Bronchial epithelial cell (primary cell): ENCODE data around the gene OPRL1. TPM values are rescaled to one million over a fixed set of nuclear protein-coding genes. Genes with fewer than 3 reads are reported as not detected.

Source experiments
- DNase-seq: peaks from one replicate; pipeline ENCODE4 v3.0.0-alpha.2; 2010; ENCODE audit warnings: low read depth
- FAIRE-seq: peaks from 2 replicates; lab custom pipeline; 2011; peaks lifted over from hg19 to GRCh38; lab: Jason Lieb, UNC
- H3K27me3 ChIP-seq: 2 replicates; pipeline ENCODE4 v1.5.1; 2011; ENCODE audit warnings: low read length; ENCODE audit not compliant: control insufficient read depth, insufficient read depth
- H3K36me3 ChIP-seq: 2 replicates; pipeline ENCODE4 v1.5.1; 2011; ENCODE audit warnings: low read length; ENCODE audit not compliant: control insufficient read depth, insufficient read depth
- H3K4me3 ChIP-seq: 2 replicates; pipeline ENCODE4 v1.5.1; 2011; ENCODE audit warnings: mild to moderate bottlenecking, low read depth, low read length, control low read depth
- total RNA-seq: library from RNA; depleted of rRNA; stranded (reverse); fragments of >200 nt; gene quantifications from 2 replicates; pipeline ENCODE4 v1.2.1, GENCODE V29; 2014
- TF ChIP-seq, protein P1 (sequence below): IDR thresholded peaks from 2 replicates; pipeline ENCODE4 v1.5.1; 2011; ENCODE audit warnings: mild to moderate bottlenecking, moderate library complexity, low read length, control low read depth, inconsistent platforms; ENCODE audit not compliant: insufficient read depth, severe bottlenecking

Gene OPRL1
- total RNA-seq: under 0.01 and 0.13 TPM in 2 replicates

DNA sequence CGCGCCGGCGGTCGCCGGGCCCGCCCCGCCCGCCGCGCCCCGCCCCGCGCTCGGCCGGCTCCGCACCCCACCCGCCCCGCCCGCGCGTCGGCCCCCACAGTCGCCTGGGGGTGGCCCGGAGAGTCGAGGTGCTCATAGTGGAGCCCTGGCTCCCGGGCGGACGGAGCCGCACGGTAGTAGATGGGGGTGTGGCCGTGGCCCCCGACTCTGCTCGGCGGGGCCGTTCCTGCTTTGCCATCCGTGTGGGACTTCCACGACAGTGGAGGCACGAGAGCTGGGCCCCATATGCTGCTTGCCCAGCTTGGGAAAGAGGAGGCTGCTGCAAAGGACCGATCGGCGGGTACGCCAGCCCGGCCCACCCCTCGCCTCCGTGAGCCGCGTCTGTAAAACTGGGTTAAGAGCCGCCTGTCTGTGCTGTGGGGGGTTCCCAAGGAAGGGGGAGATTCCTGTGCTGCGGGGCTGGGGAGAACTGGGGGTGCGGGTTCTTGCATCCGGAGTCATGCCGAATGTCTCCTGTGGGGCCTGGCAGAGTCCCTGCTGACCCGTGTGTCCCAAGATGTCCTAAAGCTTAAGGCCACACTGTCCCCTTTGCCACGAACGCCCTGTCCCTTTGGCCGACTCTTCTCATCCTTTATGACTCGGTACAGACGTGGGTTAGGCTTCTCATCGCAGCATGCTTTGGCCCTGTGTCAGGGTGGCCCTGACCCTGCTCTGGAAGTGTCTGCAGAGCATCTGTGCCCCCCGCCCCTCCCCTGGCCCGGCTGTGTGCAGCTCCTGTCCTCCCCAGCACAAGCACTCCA is at the start of gene OPRL1:
Gene OPRL1, plus strand, starts transcription at position 70 of the 800 bp plus-strand sequence. CDS start 12,639 bp downstream, outside the sequence.
- peaks cover 17% of the 10 kb centered on the region for H3K27me3 ChIP-seq
- FAIRE-seq (no peak), DNase-seq (no peak)
- TF ChIP-seq, protein P1, sequence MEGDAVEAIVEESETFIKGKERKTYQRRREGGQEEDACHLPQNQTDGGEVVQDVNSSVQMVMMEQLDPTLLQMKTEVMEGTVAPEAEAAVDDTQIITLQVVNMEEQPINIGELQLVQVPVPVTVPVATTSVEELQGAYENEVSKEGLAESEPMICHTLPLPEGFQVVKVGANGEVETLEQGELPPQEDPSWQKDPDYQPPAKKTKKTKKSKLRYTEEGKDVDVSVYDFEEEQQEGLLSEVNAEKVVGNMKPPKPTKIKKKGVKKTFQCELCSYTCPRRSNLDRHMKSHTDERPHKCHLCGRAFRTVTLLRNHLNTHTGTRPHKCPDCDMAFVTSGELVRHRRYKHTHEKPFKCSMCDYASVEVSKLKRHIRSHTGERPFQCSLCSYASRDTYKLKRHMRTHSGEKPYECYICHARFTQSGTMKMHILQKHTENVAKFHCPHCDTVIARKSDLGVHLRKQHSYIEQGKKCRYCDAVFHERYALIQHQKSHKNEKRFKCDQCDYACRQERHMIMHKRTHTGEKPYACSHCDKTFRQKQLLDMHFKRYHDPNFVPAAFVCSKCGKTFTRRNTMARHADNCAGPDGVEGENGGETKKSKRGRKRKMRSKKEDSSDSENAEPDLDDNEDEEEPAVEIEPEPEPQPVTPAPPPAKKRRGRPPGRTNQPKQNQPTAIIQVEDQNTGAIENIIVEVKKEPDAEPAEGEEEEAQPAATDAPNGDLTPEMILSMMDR: no peak
- peak within 1 kb of the TSS; percentile 64 for H3K4me3 ChIP-seq
- peaks cover 1% of the 10 kb centered on the region for H3K36me3 ChIP-seq

DNA sequence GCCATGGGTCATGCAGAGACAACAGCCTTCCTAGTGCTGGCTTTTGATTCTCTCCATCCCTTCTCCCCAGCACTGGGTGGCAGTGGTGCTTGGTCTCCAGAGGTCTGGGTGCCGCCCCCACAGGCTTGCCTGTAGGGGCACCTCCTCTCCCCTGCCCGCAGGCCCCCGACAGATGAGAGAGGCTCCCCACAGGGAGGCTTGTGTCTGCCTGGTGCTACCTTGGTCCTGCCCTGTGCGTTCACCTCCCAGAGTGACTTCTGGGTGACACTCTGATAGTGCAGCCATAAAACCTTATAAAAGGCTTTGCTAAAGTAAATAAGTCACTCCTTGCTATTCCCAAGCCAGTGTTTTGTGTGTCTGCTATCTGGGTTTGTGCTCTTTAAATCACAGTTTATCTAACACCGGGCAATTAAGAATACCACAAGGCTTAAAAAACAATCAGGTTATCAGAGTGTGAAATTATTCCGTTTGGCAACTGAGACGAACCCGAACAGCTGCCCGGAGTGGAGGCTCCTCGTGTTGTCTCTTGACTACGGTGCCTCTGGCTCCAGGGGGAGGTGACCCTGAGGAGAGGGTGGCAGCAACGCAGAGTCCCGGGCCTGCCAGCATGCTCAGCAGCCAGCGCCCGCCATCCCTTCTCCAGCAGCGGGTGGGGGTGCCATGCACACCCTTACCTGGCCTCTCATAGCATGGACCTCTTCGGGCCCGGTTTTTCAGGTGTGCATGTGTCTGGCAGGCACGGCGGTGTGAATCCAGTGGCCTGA is 49.3 kb upstream of the OPRL1 start:
- Histone ChIP-seq H3K36me3 (peaks cover 34% of the 10 kb centered on the region), H3K4me3 (no peak overlapping the region), H3K27me3 (no peaks in the 10 kb centered on the region)
- FAIRE-seq (no peak), DNase-seq (no peak)
- TF ChIP-seq, protein P1: no peak

DNA sequence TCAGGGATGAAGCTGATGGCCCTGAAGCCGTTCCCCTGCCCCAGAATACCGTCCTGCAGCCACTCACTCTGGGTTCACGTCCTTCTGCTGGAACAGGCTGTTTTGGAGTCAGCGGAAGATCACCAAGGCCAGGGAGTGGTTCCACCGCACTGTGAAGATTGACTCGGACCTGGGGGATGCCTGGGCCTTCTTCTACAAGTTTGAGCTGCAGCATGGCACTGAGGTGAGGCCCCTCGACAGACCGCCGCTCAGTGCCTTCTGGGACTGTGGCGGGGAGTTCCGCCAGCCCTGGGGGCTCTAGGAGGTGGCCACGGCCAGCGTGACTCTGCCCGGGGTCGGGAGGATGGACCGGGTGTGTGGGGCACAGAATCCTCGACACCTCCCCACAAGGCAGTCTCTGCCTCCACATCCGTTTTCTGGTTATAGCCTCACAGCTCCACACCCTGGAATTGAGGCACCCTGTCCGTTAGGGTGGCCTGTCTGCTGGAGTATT is 48.0 kb upstream of the OPRL1 start:
- TF ChIP-seq, protein P1: no peak
- H3K27me3 ChIP-seq: no peaks in the 10 kb centered on the region
- peaks cover 31% of the 10 kb centered on the region for H3K36me3 ChIP-seq

DNA sequence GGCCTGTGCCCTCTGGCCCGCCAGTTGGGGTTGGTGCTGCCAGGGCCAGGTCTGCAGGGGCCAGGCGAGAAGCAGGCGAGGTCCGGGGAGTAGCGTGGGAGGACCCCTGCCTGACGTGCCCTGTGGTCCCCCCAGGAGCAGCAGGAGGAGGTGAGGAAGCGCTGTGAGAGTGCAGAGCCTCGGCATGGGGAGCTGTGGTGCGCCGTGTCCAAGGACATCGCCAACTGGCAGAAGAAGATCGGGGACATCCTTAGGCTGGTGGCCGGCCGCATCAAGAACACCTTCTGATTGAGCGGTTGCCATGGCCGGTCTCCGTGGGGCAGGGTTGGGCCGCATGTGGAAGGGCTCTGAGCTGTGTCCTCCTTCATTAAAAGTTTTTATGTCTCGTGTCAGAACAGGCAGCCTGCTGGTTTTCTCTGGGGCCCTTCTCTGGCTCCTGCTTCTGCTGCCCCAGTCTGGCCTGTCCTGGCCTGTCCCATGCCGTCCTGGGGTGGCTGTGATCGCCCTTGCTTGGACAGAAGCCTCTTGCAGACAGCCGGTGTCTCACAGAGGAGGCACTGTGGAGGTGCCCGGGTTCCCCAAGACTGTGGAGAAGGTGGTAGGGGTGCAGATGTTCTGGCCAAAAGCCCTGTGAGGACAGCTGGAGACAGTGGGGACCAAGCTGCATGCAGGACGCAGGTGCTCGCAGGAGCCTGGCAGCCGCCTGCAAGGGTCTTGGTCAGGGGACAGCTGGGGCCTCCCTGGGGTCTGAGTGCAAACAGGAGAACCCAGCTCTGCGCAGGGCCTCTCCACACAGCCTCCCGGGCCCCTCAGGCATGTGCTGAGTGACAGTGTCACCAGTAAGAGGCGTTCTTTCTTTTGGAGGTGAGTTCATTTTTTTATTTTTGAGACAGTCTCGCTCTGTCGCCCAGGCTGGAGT is 46.9 kb upstream of the OPRL1 start:
- TF ChIP-seq, protein P1: no peak
- no peak overlapping the region for H3K4me3 ChIP-seq
- FAIRE-seq (no peak), DNase-seq (no peak)
- peaks cover 20% of the 10 kb centered on the region for H3K36me3 ChIP-seq
- H3K27me3 ChIP-seq: no peaks in the 10 kb centered on the region

More for the DNA sequence above, 48.0 kb upstream of the OPRL1 start:
- no peak overlapping the region for H3K4me3 ChIP-seq
- DNase-seq: no peak
- FAIRE-seq: no peak

DNA sequence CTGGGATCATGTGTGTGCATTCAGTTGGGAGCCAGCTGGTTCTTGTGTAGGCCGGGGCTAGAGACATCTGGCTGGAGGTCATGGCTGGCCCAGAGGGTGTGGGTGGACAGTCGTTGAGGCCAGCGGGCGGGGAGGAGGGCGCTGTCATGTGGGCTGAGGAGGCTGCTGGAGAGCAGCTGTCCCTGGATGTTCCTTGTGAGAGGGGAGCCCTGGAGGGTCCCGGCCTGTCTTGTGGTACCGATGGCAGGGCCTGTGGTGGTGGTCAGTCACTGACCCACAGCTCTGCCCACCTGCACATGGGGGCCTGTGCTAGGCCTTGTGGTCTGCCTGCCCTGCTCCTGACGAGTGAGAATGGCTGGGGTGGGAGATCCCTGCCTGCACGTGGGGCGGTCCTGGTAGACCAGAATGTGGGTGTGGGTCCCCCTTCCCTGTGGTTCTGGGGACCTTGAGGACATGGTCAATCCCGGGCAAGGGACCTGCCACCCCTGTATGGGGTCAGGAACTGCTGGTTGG is 45.8 kb upstream of the OPRL1 start:
- TF ChIP-seq, protein P1: no peak
- Histone ChIP-seq H3K36me3 (peaks cover 15% of the 10 kb centered on the region), H3K4me3 (no peak overlapping the region), H3K27me3 (no peaks in the 10 kb centered on the region)
- FAIRE-seq (no peak), DNase-seq (no peak)
